HEK293 (cell line): ENCODE data around the gene TSR3.

ENCODE experiments used
- CTCF ChIP-seq: fragments of 450-650 bp; formaldehyde crosslinking; IDR thresholded peaks from 2 replicates; pipeline ENCODE4 v1.5.1; 2016; ENCODE audit warnings: missing biosample characterization, missing genetic modification characterization
- PRDM6 ChIP-seq: fragments of 450-650 bp; formaldehyde crosslinking; IDR thresholded peaks from 2 replicates; pipeline ENCODE4 v1.5.1; 2017; ENCODE audit warnings: missing biosample characterization, missing genetic modification characterization
- ZBTB6 ChIP-seq: fragments of 450-650 bp; formaldehyde crosslinking; IDR thresholded peaks from 2 replicates; pipeline ENCODE4 v1.5.1; 2017; ENCODE audit warnings: missing biosample characterization, missing genetic modification characterization
- ZNF121 ChIP-seq: fragments of 450-650 bp; formaldehyde crosslinking; IDR thresholded peaks from 2 replicates; pipeline ENCODE4 v1.5.1; 2016; ENCODE audit warnings: missing biosample characterization, missing genetic modification characterization
- ZNF362 ChIP-seq: fragments of 450-650 bp; formaldehyde crosslinking; IDR thresholded peaks from 2 replicates; pipeline ENCODE4 v1.5.1; 2016; ENCODE audit warnings: missing biosample characterization, missing genetic modification characterization

GRCh38 chr16:1334739-1335138 is 16.9 kb downstream of the TSR3 start:
- TF ChIP-seq CTCF (tag by site-specific recombination) (no peak), ZNF121 (tag by site-specific recombination) (no peak), ZBTB6 (tag by site-specific recombination) (no peak), ZNF362 (tag by site-specific recombination) (no peak), PRDM6 (tag by site-specific recombination) (no peak)
